Measurements from ENCODE around the gene TMEM200B.

Gene TMEM200B

DNA sequence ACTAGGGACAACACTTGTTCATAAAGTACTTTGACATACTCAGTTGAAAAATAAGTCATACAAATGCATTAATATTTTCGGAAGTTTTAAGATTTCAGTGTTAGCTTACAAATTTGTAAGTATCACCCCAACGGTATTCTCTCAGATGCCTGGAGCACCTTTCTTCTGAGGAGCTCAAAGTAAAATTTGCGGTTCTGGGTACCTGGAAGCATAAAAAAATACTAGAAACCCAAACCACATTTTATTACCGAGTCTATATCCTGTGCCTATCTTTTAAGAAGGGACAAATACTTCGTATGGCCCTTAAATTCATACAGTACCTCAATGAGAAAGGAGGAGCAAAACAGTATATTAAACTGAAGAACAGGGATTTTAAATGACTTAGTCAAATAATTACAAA lies 47.8 kb upstream of the TMEM200B start:
- Histone ChIP-seq H3K9me3 (ENCODE audit: control insufficient read depth, insufficient read depth, low read depth, low read length) (no peaks in the 10 kb centered on the region), H3K4me3 (ENCODE audit: low read depth, low read length) (no peak overlapping the region), H3K27ac (ENCODE audit: extremely low read depth, low read depth, low read length) (no peak overlapping the region), H3K36me3 (ENCODE audit: control insufficient read depth in 2 of 2, insufficient read depth in 1 of 2, low read length in 2 of 2) (peaks cover 3 to 49% of the 10 kb centered on the region in 2 experiments; a peak in 2 of 3 replicates), H3K4me1 (ENCODE audit: control insufficient read depth, insufficient read depth, low read length) (peaks cover 7% of the 10 kb centered on the region)
- POLR2A ChIA-PET: interaction anchor here (1.1 to 4.2 kb wide), 2 partner anchors 9 to 523 kb away, joined by 3 to 30 read pairs; partner anchors contain the start of genes RNU11 and SRSF4
- CTCF ChIA-PET: interaction anchor here (0.8 to 1.4 kb wide), 4 partner anchors 26 to 290 kb away, joined by 3 to 5 read pairs (median 4); no protein-coding TSS in a partner anchor
- TF ChIP-seq, protein P1, sequence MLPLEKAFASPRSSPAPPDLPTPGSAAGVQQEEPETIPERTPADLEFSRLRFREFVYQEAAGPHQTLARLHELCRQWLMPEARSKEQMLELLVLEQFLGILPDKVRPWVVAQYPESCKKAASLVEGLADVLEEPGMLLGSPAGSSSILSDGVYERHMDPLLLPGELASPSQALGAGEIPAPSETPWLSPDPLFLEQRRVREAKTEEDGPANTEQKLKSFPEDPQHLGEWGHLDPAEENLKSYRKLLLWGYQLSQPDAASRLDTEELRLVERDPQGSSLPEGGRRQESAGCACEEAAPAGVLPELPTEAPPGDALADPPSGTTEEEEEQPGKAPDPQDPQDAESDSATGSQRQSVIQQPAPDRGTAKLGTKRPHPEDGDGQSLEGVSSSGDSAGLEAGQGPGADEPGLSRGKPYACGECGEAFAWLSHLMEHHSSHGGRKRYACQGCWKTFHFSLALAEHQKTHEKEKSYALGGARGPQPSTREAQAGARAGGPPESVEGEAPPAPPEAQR (tag by site-specific recombination; IDR thresholded peaks at IDR 0.05): no peak
- TF ChIP-seq KLF8 (tag by site-specific recombination; IDR thresholded peaks at IDR 0.05): no peak
- TF ChIP-seq, protein P2, sequence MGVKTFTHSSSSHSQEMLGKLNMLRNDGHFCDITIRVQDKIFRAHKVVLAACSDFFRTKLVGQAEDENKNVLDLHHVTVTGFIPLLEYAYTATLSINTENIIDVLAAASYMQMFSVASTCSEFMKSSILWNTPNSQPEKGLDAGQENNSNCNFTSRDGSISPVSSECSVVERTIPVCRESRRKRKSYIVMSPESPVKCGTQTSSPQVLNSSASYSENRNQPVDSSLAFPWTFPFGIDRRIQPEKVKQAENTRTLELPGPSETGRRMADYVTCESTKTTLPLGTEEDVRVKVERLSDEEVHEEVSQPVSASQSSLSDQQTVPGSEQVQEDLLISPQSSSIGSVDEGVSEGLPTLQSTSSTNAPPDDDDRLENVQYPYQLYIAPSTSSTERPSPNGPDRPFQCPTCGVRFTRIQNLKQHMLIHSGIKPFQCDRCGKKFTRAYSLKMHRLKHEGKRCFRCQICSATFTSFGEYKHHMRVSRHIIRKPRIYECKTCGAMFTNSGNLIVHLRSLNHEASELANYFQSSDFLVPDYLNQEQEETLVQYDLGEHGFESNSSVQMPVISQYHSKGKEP (tag by site-specific recombination; IDR thresholded peaks at IDR 0.05): no peak
- TF ChIP-seq ZXDB (tag by site-specific recombination; IDR thresholded peaks at IDR 0.05): no peak
- no peak for TF ChIP-seq ZBTB17 (tag by site-specific recombination; IDR thresholded peaks at IDR 0.05)
- TF ChIP-seq SETDB1 (IDR thresholded peaks at IDR 0.05; ENCODE audit: insufficient read length, low read length): no peak
- TF ChIP-seq, protein P3, sequence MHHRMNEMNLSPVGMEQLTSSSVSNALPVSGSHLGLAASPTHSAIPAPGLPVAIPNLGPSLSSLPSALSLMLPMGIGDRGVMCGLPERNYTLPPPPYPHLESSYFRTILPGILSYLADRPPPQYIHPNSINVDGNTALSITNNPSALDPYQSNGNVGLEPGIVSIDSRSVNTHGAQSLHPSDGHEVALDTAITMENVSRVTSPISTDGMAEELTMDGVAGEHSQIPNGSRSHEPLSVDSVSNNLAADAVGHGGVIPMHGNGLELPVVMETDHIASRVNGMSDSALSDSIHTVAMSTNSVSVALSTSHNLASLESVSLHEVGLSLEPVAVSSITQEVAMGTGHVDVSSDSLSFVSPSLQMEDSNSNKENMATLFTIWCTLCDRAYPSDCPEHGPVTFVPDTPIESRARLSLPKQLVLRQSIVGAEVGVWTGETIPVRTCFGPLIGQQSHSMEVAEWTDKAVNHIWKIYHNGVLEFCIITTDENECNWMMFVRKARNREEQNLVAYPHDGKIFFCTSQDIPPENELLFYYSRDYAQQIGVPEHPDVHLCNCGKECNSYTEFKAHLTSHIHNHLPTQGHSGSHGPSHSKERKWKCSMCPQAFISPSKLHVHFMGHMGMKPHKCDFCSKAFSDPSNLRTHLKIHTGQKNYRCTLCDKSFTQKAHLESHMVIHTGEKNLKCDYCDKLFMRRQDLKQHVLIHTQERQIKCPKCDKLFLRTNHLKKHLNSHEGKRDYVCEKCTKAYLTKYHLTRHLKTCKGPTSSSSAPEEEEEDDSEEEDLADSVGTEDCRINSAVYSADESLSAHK (tag by site-specific recombination; IDR thresholded peaks at IDR 0.05): no peak
- no peak for TF ChIP-seq ZNF366 (tag by site-specific recombination; conservative IDR thresholded peaks at IDR 0.05)

DNA sequence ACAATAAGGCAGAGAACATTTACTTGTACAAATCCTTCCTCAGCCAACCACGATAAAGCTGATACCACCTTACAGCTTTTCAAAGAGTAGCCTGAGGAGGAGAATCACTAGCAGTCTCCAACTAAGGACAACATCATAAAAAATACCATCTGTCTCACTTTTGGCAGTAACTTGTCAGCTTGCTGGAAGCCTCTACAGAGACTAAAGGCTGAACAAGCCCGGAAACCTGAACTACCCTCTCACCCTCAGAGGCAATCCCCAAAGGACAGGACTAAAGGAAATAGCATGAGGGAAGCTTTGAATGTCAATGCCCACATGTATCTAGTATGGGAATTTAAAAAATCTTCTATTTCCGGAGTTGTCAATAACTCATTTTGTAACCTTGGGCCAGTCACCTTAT lies 47.4 kb upstream of the TMEM200B start:
- ChIA-PET POLR2A (interaction anchor here (1.1 to 4.2 kb wide), 2 partner anchors 9 to 522 kb away, joined by 3 to 30 read pairs; partner anchors contain the start of genes RNU11 and SRSF4), CTCF (interaction anchor here (0.8 to 1.5 kb wide), 5 partner anchors 11 to 289 kb away, joined by 3 to 6 read pairs (median 4); no protein-coding TSS in a partner anchor)
- peaks cover 3 to 53% of the 10 kb centered on the region in 2 experiments for H3K36me3 ChIP-seq (ENCODE audit: control insufficient read depth in 2 of 2, insufficient read depth in 1 of 2, low read length in 2 of 2)
- no peak overlapping the region for H3K4me3 ChIP-seq (ENCODE audit: low read depth, low read length)
- H3K27ac ChIP-seq (ENCODE audit: extremely low read depth, low read depth, low read length): no peak overlapping the region
- H3K4me1 ChIP-seq (ENCODE audit: control insufficient read depth, insufficient read depth, low read length): peaks cover 7% of the 10 kb centered on the region
- no peaks in the 10 kb centered on the region for H3K9me3 ChIP-seq (ENCODE audit: control insufficient read depth, insufficient read depth, low read depth, low read length)
- no peak for TF ChIP-seq KLF1 (tag by site-specific recombination; IDR thresholded peaks at IDR 0.05)
- TF ChIP-seq, protein P4, sequence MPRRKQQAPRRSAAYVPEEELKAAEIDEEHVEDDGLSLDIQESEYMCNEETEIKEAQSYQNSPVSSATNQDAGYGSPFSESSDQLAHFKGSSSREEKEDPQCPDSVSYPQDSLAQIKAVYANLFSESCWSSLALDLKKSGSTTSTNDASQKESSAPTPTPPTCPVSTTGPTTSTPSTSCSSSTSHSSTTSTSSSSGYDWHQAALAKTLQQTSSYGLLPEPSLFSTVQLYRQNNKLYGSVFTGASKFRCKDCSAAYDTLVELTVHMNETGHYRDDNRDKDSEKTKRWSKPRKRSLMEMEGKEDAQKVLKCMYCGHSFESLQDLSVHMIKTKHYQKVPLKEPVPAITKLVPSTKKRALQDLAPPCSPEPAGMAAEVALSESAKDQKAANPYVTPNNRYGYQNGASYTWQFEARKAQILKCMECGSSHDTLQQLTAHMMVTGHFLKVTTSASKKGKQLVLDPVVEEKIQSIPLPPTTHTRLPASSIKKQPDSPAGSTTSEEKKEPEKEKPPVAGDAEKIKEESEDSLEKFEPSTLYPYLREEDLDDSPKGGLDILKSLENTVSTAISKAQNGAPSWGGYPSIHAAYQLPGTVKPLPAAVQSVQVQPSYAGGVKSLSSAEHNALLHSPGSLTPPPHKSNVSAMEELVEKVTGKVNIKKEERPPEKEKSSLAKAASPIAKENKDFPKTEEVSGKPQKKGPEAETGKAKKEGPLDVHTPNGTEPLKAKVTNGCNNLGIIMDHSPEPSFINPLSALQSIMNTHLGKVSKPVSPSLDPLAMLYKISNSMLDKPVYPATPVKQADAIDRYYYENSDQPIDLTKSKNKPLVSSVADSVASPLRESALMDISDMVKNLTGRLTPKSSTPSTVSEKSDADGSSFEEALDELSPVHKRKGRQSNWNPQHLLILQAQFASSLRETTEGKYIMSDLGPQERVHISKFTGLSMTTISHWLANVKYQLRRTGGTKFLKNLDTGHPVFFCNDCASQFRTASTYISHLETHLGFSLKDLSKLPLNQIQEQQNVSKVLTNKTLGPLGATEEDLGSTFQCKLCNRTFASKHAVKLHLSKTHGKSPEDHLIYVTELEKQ (tag by site-specific recombination; IDR thresholded peaks at IDR 0.05; ENCODE audit: borderline replicate concordance): peak; percentile 66; the same call in 1 of the 2 replicates
- TF ChIP-seq SALL2 (tag by site-specific recombination; IDR thresholded peaks at IDR 0.05; ENCODE audit: borderline replicate concordance): no peak
- TF ChIP-seq ZBTB8A (tag by site-specific recombination; IDR thresholded peaks at IDR 0.05): peak; percentile 49; the same call in 1 of the 2 replicates
- no peak for TF ChIP-seq ZNF768 (tag by site-specific recombination; IDR thresholded peaks at IDR 0.05)
- TF ChIP-seq ZNF112 (tag by site-specific recombination; IDR thresholded peaks at IDR 0.05): no peak
- peak; percentile 44; the same call in 1 of the 2 replicates for TF ChIP-seq FEZF1 (tag by site-specific recombination; IDR thresholded peaks at IDR 0.05)
- no peak for TF ChIP-seq EGR2 (tag by site-specific recombination; IDR thresholded peaks at IDR 0.05; ENCODE audit: low read depth)
- TF ChIP-seq, protein P5, sequence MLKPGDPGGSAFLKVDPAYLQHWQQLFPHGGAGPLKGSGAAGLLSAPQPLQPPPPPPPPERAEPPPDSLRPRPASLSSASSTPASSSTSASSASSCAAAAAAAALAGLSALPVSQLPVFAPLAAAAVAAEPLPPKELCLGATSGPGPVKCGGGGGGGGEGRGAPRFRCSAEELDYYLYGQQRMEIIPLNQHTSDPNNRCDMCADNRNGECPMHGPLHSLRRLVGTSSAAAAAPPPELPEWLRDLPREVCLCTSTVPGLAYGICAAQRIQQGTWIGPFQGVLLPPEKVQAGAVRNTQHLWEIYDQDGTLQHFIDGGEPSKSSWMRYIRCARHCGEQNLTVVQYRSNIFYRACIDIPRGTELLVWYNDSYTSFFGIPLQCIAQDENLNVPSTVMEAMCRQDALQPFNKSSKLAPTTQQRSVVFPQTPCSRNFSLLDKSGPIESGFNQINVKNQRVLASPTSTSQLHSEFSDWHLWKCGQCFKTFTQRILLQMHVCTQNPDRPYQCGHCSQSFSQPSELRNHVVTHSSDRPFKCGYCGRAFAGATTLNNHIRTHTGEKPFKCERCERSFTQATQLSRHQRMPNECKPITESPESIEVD (tag by site-specific recombination; IDR thresholded peaks at IDR 0.05): peak; percentile 56
- TF ChIP-seq, protein P6, sequence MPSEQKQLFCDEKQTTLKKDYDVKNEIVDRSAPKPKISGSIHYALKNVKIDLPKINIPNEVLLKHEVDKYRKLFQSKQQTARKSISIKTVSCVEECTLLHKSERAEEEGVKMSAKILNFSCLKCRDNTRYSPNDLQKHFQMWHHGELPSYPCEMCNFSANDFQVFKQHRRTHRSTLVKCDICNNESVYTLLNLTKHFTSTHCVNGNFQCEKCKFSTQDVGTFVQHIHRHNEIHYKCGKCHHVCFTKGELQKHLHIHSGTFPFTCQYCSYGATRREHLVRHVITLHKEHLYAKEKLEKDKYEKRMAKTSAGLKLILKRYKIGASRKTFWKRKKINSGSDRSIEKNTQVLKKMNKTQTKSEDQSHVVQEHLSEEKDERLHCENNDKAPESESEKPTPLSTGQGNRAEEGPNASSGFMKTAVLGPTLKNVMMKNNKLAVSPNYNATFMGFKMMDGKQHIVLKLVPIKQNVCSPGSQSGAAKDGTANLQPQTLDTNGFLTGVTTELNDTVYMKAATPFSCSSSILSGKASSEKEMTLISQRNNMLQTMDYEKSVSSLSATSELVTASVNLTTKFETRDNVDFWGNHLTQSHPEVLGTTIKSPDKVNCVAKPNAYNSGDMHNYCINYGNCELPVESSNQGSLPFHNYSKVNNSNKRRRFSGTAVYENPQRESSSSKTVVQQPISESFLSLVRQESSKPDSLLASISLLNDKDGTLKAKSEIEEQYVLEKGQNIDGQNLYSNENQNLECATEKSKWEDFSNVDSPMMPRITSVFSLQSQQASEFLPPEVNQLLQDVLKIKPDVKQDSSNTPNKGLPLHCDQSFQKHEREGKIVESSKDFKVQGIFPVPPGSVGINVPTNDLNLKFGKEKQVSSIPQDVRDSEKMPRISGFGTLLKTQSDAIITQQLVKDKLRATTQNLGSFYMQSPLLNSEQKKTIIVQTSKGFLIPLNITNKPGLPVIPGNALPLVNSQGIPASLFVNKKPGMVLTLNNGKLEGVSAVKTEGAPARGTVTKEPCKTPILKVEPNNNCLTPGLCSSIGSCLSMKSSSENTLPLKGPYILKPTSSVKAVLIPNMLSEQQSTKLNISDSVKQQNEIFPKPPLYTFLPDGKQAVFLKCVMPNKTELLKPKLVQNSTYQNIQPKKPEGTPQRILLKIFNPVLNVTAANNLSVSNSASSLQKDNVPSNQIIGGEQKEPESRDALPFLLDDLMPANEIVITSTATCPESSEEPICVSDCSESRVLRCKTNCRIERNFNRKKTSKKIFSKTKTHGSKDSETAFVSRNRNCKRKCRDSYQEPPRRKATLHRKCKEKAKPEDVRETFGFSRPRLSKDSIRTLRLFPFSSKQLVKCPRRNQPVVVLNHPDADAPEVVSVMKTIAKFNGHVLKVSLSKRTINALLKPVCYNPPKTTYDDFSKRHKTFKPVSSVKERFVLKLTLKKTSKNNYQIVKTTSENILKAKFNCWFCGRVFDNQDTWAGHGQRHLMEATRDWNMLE (tag by site-specific recombination; conservative IDR thresholded peaks at IDR 0.05; ENCODE audit: low read depth): no peak

All from HEK293 (cell line).